ENCODE measurements around the gene PIP4K2B. TPM values are rescaled to one million over a fixed set of nuclear protein-coding genes. Genes with fewer than 3 reads are reported as not detected.

PIP4K2B gene
- total and polyA plus RNA-seq, 2 of the 8 experiments (the other 6 are each of a cell fraction or from before 2014, with no cell fraction given), result 21.5 to 57.8 TPM

GRCh38 chr17:38762231-38762630 lies 37.1 kb downstream of the PIP4K2B start (continued):
- no peak for TF ChIP-seq CTBP2 (IDR thresholded peaks at IDR 0.05; ENCODE audit: borderline replicate concordance, insufficient read depth, insufficient read length, low read length)

Data from H1 (cell line).